WTC11 (cell line): ENCODE measurements around the gene HOXA7.

Experiments
- ETV6 ChIP-seq: sonication (generic); formaldehyde crosslinking; IDR thresholded peaks from 2 replicates; pipeline ENCODE4 v1.8.1; 2022; ENCODE audit warnings: mild to moderate bottlenecking, missing genetic modification reagents
- OVOL2 ChIP-seq: fragments of 250-450 bp; sonication (Bioruptor Pico); IDR thresholded peaks from 2 replicates; pipeline ENCODE4 v1.9.0; 2021; ENCODE audit warnings: mild to moderate bottlenecking, borderline replicate concordance
- ZNF121 ChIP-seq: sonication (generic); formaldehyde crosslinking; IDR thresholded peaks from 2 replicates; pipeline ENCODE4 v1.8.0; 2023; ENCODE audit warnings: missing genetic modification reagents
- TF ChIP-seq, protein P1 (sequence below): sonication (generic); formaldehyde crosslinking; IDR thresholded peaks from 2 replicates; pipeline ENCODE4 v1.8.0; 2022; ENCODE audit warnings: mild to moderate bottlenecking, missing genetic modification reagents
- TF ChIP-seq, protein P2 (sequence below): fragments of 200-600 bp; IDR thresholded peaks from 2 replicates; pipeline ENCODE4 v1.8.0; 2022; ENCODE audit warnings: antibody characterized with exemption

DNA sequence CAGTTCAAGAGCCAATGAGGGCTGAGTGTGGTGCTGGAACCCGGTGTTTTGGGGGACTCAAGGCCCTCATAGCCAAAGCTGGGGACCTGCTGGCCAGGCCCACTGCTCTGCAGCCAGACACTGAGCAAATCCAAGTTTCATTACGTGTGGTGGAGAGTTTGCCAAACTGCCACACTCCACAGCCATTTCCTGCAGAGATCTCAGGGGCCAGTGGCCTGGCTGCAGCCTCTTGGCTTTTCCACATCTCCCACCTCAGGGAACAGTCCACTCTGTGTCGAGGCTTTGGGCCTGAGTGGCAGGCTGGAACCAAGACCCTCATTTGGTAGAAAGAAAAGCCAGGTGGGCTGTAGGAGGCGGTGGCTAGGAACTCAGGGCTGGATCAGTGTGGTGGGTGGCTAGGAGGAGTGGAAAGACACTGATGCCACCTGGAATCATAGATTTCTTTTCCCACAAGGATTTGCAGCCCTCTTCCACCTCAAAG lies 25.4 kb upstream of the HOXA7 start:
- TF ChIP-seq, protein P1, sequence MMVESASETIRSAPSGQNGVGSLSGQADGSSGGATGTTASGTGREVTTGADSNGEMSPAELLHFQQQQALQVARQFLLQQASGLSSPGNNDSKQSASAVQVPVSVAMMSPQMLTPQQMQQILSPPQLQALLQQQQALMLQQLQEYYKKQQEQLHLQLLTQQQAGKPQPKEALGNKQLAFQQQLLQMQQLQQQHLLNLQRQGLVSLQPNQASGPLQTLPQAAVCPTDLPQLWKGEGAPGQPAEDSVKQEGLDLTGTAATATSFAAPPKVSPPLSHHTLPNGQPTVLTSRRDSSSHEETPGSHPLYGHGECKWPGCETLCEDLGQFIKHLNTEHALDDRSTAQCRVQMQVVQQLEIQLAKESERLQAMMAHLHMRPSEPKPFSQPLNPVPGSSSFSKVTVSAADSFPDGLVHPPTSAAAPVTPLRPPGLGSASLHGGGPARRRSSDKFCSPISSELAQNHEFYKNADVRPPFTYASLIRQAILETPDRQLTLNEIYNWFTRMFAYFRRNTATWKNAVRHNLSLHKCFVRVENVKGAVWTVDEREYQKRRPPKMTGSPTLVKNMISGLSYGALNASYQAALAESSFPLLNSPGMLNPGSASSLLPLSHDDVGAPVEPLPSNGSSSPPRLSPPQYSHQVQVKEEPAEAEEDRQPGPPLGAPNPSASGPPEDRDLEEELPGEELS: no peak
- TF ChIP-seq, protein P2, sequence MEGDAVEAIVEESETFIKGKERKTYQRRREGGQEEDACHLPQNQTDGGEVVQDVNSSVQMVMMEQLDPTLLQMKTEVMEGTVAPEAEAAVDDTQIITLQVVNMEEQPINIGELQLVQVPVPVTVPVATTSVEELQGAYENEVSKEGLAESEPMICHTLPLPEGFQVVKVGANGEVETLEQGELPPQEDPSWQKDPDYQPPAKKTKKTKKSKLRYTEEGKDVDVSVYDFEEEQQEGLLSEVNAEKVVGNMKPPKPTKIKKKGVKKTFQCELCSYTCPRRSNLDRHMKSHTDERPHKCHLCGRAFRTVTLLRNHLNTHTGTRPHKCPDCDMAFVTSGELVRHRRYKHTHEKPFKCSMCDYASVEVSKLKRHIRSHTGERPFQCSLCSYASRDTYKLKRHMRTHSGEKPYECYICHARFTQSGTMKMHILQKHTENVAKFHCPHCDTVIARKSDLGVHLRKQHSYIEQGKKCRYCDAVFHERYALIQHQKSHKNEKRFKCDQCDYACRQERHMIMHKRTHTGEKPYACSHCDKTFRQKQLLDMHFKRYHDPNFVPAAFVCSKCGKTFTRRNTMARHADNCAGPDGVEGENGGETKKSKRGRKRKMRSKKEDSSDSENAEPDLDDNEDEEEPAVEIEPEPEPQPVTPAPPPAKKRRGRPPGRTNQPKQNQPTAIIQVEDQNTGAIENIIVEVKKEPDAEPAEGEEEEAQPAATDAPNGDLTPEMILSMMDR: no peak
- no peak for TF ChIP-seq ZNF121
- no peak for TF ChIP-seq ETV6 (CRISPR knock-in tag)
- TF ChIP-seq OVOL2 (CRISPR knock-in tag): no peak
